Smooth muscle cell of the brain vasculature (primary cell): Measurements from ENCODE around the gene LRMDA.

ENCODE experiments used
- DNase-seq: peaks from one replicate; pipeline ENCODE4 v3.0.0-alpha.2; 2012; ENCODE audit warnings: low read depth, low spot score

The LRMDA gene

DNA sequence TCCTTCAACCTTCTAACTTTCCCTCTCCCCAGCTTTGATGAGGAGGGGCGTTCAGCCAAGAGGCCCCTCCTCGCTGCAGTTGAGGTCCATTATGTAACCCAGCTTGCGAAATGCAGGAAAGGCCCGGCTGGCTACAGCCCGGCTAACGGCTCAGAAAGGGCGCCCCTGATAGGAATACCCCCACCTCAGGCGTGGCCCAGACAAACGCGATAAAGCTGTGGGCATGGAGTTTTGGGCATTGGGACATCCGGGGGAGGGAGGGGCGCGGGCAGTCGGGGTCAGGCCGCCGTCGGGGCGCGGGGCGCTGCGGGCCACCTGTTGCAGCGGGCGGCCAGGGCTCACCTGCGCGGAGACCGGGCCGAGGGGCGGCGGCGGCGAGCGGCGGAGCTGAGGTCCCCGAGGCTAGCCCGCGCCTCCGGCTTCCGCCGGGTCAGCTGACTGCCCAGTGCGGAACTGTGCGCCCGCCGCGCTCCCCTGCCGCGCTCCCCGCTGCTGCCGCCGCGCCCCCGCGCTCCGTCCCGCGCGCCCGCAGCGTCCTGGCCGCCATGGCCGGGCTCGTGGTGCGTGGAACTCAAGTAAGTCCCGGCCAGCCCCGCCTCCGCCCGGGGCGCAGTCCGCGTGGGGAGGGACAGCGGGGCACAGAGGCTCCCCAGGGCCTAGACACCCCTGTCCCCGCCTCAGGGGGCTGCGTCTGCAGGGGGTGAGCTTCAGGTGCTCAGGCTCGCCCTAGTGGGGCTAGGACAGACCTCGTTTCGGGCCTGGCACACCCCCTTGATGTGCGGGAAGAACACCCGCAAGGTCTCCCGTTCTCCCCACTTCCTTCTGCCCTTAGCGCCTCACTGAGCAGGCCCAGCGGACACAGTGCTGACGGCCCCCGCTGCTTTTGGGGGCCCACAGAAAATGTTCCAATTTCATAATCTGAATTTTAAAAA, at the start of gene LRMDA:
Gene LRMDA, plus strand, starts transcription at position 445 of the 932 bp plus-strand sequence.
- no peak for DNase-seq

- no peak for DNase-seq
Measured at GRCh38 chr10:75386128-75386527, 45.3 kb upstream of the LRMDA start.

GRCh38 chr10:75388082-75388481, 43.3 kb upstream of the LRMDA start:
- DNase-seq, result no peak

- no peak for DNase-seq
Measured at GRCh38 chr10:75390178-75390577, 41.2 kb upstream of the LRMDA start.

- no peak for DNase-seq
Measured at GRCh38 chr10:75392271-75392670, 39.2 kb upstream of the LRMDA start.

- DNase-seq, result no peak
Measured at GRCh38 chr10:75392744-75393143, 38.7 kb upstream of the LRMDA start.

DNA sequence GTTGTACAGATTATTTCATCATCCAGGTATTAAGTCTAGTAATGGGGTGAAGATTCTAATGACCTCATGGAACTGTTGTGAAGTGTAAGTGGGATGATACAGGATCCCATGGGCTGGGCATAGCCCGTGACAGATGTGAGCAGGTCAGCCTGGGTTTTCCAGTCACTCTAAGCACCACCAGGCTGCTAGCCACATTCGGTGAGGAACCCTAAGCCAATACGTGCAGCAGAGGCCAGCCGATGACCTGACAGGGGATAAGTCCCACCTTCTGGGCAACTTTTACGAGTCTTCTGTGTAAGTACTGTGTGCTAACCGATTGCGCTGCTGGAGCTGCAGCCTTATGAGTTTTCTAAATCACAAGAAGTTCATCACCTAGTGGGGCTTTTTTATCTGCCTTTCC, 37.2 kb upstream of the LRMDA start:
- no peak for DNase-seq

DNA sequence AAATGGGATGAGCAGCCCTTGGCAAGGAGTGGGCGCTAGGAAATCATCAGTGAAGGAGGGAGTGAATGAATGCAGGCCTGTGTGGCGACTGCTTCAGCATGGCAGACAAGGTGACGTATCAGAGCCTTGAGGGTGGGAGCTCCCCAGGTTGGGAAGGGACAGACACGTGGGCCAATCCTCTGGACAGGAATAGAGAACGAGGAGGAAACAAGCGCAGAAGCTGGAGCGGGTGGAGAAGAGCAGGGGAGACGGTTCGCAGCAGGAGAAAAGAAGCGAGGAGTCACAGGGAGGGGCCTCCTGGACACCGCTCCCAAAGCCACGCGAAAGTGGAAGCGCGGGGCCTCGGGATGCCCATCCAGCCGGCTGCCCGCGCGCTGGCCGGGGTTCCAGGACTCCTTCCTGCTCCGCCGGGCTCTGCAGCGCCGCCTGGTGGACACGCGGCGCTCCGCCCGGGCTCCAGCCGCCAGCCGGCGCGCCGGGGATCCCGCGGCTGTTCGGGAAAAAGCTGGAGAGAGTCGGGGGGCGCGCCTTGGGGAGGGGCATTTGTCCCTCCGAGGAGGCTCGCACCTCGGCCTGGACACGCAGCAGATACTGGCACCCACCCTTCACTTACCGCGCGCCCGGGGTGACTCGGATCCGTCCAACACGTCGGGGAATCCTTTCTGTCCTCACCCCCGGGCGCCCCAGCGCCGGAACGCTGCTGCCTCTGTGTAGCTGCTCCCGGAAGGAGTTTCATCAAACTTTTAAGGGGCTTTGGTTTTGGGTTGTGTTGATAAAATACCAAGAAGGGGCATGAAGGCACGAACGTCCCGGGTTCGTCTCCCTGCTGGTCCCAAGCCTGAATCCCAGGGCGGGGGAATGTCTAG, 36.1 kb upstream of the LRMDA start:
- DNase-seq, result no peak

DNA sequence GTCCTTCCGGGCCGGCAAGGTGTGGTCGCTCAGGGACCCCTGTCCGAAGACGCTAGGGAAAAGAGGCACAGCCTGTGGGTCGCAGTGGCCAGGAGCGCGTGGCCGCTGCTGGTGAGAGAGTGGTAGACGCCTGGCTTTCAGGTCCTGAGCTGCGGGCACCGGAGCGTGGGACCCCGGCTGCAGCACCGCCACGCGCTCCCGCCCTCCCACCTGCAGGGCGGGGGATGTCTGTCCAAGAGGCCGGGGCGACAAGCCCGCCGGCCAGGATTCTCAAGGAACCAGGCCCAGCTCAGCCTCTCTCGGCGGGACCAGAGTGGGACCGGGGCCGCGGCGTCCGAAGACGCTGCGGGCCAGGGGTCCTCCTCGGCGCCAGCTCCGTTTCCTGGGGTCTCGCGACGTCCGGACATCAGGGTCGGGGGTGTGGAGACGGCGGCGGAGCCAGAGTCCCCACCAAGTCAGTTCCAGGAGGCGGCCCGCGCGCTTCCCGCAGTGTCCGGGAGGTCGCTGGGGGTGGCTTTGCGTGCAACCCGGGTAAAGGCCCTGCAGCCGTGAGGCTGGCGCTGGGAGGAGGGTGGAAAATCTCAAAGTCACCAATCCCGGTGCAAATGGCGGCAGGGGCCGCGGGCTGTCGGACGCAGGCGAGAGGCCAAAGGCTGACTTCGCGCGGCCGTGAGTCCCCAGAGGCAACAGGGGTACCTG, 35.3 kb upstream of the LRMDA start:
- DNase-seq, result no peak

- no peak for DNase-seq
Measured at GRCh38 chr10:75396631-75397495, 34.6 kb upstream of the LRMDA start.

- DNase-seq, result no peak
Measured at GRCh38 chr10:75397496-75398199, 33.8 kb upstream of the LRMDA start.

DNA sequence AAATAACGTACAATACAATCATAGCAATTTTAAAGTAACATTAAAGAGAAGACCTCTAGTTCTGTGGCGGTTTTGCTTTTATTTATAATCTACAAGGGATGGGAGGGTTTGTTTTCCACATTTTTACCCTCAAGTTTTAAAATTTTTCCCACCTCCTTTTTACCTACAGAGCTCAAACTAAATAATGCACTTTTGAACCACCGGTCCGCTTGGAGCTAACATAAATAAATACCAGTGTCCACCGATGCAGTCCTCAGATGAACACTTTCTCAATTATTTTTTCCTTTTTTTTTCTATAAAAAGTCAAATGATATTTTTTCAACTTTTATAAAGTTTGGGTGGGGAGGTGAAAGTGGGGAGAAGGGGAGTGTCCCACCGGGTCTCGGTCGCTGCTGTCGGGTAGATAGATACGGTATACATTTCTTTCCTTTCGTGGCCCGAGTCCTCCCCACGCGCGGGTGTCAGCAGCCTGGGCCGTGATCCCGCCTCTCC, 33.2 kb upstream of the LRMDA start:
- DNase-seq, result no peak

DNA sequence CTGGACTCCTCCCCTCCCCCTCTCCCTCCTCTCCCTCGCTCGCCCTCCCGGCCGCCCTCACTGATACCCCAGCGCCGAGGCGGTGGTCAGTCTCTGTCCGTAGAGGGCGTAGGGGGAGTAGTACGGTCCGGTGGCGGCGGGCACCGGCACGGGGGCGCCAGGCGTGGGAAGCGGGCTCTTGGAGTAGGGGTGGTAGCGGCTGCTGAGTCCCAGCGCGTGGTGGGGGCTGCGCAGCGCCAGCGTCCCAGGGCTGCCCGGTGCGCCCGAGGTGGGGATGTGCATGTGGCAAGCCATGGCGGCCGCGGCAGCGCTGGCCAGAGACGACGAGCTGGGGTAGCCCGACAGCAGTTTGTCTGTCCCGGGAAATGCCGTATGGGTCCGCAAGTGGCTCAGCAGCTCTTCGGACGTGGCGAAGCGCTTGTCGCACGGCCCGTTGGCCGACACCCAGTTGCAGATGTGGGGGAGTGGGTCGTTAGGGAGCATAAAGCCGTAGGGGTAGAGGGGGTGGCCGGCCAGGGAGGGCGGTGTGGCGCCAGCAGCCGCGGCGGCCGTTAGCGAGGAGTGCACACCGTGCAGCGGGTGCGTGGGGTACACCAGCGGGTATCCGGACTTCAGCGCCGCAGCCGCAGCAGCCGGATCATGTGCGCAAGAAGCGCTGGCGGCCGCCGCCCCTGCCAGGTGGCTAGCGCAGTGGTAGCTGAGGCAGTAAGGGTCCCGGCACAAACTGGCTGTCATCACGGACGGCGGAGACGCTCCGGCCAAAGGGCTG, 32.5 kb upstream of the LRMDA start:
- DNase-seq, result no peak

DNA sequence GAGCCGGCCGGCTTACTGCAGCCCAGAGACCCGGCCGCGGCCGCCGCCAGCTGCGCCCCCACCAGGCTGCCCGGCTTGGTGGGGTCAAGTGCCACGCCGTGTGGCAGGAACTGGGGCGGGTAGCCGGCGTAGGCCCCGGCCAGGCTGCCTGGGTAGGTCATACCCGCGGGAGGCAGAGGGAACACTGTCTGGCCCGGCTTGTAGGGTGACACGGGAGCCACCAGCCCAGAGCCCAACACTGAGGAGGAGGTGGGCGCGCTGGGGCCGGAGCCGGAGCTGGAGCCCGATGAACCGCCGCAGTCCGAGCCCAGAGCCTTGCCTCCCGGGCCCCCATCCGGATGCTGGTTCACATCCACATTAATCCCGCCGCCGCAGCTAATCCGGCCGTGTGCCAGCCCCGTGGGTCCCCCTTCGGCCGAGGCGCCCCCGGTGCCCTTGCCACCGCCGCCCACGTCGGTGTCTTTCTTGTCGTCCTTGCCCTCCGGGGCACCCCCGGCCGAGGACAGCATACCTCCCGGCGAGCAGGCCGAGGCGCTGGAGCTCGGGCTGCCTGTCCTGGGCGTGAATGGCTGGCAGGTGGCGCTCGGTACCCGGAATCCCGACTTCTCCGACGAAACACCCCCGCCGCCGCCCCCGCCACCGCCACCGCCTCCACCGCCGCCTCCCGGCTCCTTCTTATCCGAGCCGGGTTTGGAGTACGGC, 31.8 kb upstream of the LRMDA start:
- no peak for DNase-seq

- DNase-seq, result no peak
Measured at GRCh38 chr10:75400163-75400770, 31.2 kb upstream of the LRMDA start.

DNA sequence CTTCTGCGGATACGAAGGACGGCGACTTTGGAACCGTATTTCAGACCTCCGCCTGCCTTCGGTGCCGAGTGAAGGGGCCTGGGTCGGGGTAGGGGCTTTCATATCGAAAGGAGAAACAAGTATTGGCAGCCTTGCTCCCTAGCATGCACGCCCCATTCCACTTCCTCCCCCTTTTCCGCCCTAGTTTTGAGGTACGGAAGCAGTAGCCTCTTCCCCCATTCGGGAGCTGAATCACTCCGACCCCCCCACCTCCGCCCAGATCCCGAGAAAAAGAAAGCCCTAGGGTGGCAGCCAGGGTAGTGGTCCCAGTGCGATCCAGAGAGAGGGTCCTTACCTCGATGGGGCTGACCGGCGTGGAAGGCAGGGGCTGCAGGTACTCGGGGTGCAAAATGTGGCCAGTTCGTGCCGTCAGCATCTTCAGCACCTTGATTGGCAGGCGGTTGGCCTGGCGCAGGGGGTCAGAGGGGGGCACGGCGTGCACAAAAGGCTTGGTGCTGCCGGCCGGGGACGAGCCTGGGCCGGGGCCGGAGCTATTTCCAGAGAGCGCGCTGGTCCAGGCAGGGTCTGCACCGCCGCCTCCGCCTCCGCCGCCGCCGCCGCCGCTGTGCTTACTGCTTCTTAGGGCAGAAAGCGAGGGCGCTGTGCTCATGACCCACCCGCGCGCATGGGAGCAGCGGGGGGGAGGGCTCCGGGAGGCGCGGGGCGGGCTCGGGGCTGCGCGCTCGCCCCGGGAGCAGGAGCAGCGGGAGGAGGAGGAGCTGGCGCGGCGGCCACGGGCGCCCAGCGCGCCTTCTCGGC, 30.5 kb upstream of the LRMDA start:
- DNase-seq, result no peak
